BJ (cell line): ENCODE measurements around the gene PCYT1A. TPM values are rescaled to one million over a fixed set of nuclear protein-coding genes. Genes with fewer than 3 reads are reported as not detected.
A peak's percentile ranks its signal among the peaks of the same experiment; 100 is the strongest.

Source experiments
- CTCF ChIA-PET: fragments of 350-600 bp; formaldehyde crosslinking; extraction: SDS; loops from one replicate; lab custom pipeline; 2021; ENCODE audit warnings: antibody characterized with exemption, inconsistent platforms; lab: Yijun Ruan, JAX
- POLR2A ChIA-PET: fragments of 300-600 bp; sonication (Branson Sonifier 250); formaldehyde crosslinking; extraction: SDS; loops from one replicate; lab custom pipeline; 2021; ENCODE audit warnings: antibody characterized with exemption; lab: Charles Lee
- DNase-seq: peaks from one replicate; pipeline ENCODE4 v3.0.0-alpha.2; 2011; ENCODE audit warnings: low read depth
- H3K27me3 ChIP-seq: 2 replicates; pipeline ENCODE4 v1.6.0; 2011; ENCODE audit warnings: low read length; ENCODE audit not compliant: control insufficient read depth, insufficient read depth
- H3K36me3 ChIP-seq: 2 replicates; pipeline ENCODE4 v1.5.1; 2011; ENCODE audit warnings: low read length; ENCODE audit not compliant: control insufficient read depth, insufficient read depth
- H3K4me3 ChIP-seq: 2 replicates; pipeline ENCODE4 v1.5.1; 2011; ENCODE audit warnings: low read depth, mild to moderate bottlenecking, control low read depth, low read length
- CTCF ChIP-seq: IDR thresholded peaks from 2 replicates; pipeline ENCODE4 v1.5.1; 2011; ENCODE audit warnings: low read depth, mild to moderate bottlenecking, control low read depth, inconsistent platforms, low read length, moderate library complexity; ENCODE audit not compliant: insufficient read depth
- polyA plus RNA-seq: library from polyadenylated mRNA; depleted of rRNA; stranded (reverse); fragments of >200 nt; gene quantifications from 2 replicates; pipeline ENCODE4 v1.2.3, GENCODE V29; 2011

The PCYT1A gene
- polyA plus RNA-seq, 1 experiment, result 75.0 TPM

DNA sequence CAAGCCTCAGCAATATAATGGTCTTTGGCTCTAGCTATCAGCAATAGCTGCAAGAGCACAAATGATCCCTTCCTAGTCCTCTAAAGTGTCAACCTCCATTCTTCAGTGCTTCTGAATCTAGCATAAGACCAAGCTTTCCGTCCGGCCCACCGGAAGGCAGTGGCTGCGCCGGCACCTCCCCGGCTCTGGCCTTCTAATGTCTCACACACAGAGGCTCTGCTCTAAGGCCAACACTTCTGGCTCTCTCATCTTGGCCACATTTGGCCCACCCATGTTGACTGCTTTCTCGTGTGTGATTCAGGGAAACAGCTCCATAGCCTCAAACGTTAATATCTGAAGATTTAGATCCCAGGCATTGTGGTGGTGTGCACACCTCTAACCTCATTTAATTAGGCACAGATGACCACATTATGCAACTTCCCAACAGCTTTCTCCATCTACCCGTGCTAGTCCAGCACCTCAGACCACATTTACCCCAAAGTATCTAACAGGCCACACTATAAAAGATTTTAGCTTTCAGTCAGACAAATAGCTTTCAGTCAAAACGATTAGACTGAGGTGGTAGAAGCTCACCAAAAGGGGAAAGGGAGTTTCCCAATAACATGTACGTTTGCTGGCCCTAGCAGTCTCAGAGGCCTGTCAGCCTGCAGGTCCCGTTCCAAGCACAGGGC lies 51.9 kb downstream of the PCYT1A start:
- ChIA-PET POLR2A (interaction anchor here (0.7 kb wide), 1 partner anchor 18 kb away, joined by 3 read pairs; no protein-coding TSS in a partner anchor), CTCF (interaction anchor here (0.7 to 1.4 kb wide), 3 partner anchors 16 to 99 kb away, joined by 3 read pairs; no protein-coding TSS in a partner anchor)
- Histone ChIP-seq H3K36me3 (peaks cover 11% of the 10 kb centered on the region), H3K27me3 (no peaks in the 10 kb centered on the region), H3K4me3 (no peak overlapping the region)
- TF ChIP-seq CTCF, result no peak
- DNase-seq, result no peak

- Histone ChIP-seq H3K4me3 (no peak overlapping the region), H3K27me3 (no peaks in the 10 kb centered on the region), H3K36me3 (peaks cover 5% of the 10 kb centered on the region)
- POLR2A ChIA-PET, result no interaction called here
- CTCF ChIA-PET, result no interaction called here
- TF ChIP-seq CTCF, result no peak
- DNase-seq, result no peak
Measured at GRCh38 chr3:196232882-196233251, 54.7 kb downstream of the PCYT1A start.

- CTCF ChIA-PET, result no interaction called here
- no peak for DNase-seq
- no peak for TF ChIP-seq CTCF
- POLR2A ChIA-PET, result no interaction called here
- H3K36me3 ChIP-seq, result peaks cover 4% of the 10 kb centered on the region
- H3K27me3 ChIP-seq, result no peaks in the 10 kb centered on the region
- H3K4me3 ChIP-seq, result no peak overlapping the region
Measured at GRCh38 chr3:196232154-196232881, 55.2 kb downstream of the PCYT1A start.

GRCh38 chr3:196227629-196228493 lies 59.7 kb downstream of the PCYT1A start:
- Histone ChIP-seq H3K36me3 (no peaks in the 10 kb centered on the region), H3K27me3 (peaks cover 2% of the 10 kb centered on the region; the same call in 1 of the 2 replicates), H3K4me3 (no peak overlapping the region)
- ChIA-PET CTCF (interaction anchor here (1.1 kb wide), 1 partner anchor 293 kb away, joined by 3 read pairs; no protein-coding TSS in a partner anchor), POLR2A (interaction anchor here (0.5 kb wide), 1 partner anchor 9 kb away, joined by 4 read pairs; no protein-coding TSS in a partner anchor)
- DNase-seq, result no peak
- TF ChIP-seq CTCF, result 0 out of 2 replicates have a peak, but pooled peaks have one; percentile 3

GRCh38 chr3:196227121-196227561 lies 60.4 kb downstream of the PCYT1A start:
- ChIA-PET CTCF (no interaction called here), POLR2A (interaction anchor here (0.5 kb wide), 1 partner anchor 9 kb away, joined by 4 read pairs; no protein-coding TSS in a partner anchor)
- Histone ChIP-seq H3K27me3 (peaks cover 2% of the 10 kb centered on the region; the same call in 1 of the 2 replicates), H3K36me3 (no peaks in the 10 kb centered on the region), H3K4me3 (no peak overlapping the region)
- DNase-seq, result no peak
- TF ChIP-seq CTCF, result no peak
